A673 (cell line): ENCODE results near the gene MRPL38. TPM values are rescaled to one million over a fixed set of nuclear protein-coding genes. Genes with fewer than 3 reads are reported as not detected.

ENCODE experiments used
- BruUV-seq: library from RNA; stranded (reverse); fragments of 400-500 nt; replicated peaks from 2 replicates; lab custom pipeline; 2021; lab: Mats Ljungman, UMichigan
- CTCF ChIA-PET: fragments of 300-600 bp; sonication (Branson Sonifier 250); formaldehyde crosslinking; loops from one replicate; lab custom pipeline; 2022; ENCODE audit warnings: antibody characterized with exemption; lab: Charles Lee
- POLR2A ChIA-PET: fragments of 300-600 bp; sonication (Branson Sonifier 250); formaldehyde crosslinking; loops from one replicate; lab custom pipeline; 2022; ENCODE audit warnings: antibody characterized with exemption; ENCODE audit not compliant: low non-redundant PET; lab: Charles Lee
- DNase-seq: peaks from one replicate; pipeline ENCODE4 v3.0.0-alpha.2; 2015; ENCODE audit warnings: low spot score
- H3K27ac ChIP-seq: fragments of 200-600 bp; sonication (generic); 2 replicates; pipeline ENCODE4 v1.5.1; 2016; ENCODE audit warnings: mixed run types, low read depth, mild to moderate bottlenecking, mixed read lengths, antibody characterized with exemption, low read length; ENCODE audit not compliant: poor library complexity, severe bottlenecking
- H3K27me3 ChIP-seq: fragments of 200-600 bp; sonication (generic); replicated peaks from 2 replicates; pipeline ENCODE4 v1.6.1; 2017; ENCODE audit warnings: mixed run types, low read depth, mild to moderate bottlenecking, mixed read lengths, antibody characterized with exemption, low read length; ENCODE audit not compliant: insufficient read depth, poor library complexity
- H3K36me3 ChIP-seq: fragments of 200-600 bp; sonication (generic); 2 replicates; pipeline ENCODE4 v1.6.1; 2016; ENCODE audit warnings: mixed run types, mild to moderate bottlenecking, mixed read lengths, antibody characterized with exemption, low read length; ENCODE audit not compliant: insufficient read depth, poor library complexity, severe bottlenecking
- H3K4me1 ChIP-seq: fragments of 200-600 bp; sonication (generic); 2 replicates; pipeline ENCODE4 v1.6.1; 2017; ENCODE audit warnings: mixed run types, mild to moderate bottlenecking, mixed read lengths, antibody characterized with exemption, low read length; ENCODE audit not compliant: insufficient read depth, poor library complexity, severe bottlenecking
- H3K4me3 ChIP-seq: fragments of 200-600 bp; sonication (generic); 2 replicates; pipeline ENCODE4 v1.5.1; 2016; ENCODE audit warnings: low read depth, mixed run types, mild to moderate bottlenecking, mixed read lengths, low read length; ENCODE audit not compliant: poor library complexity, severe bottlenecking
- H3K9me3 ChIP-seq: fragments of 200-600 bp; sonication (generic); 2 replicates; pipeline ENCODE4 v1.6.1; 2016; ENCODE audit warnings: mixed run types, low read depth, mild to moderate bottlenecking, mixed read lengths, antibody characterized with exemption, low read length; ENCODE audit not compliant: poor library complexity, severe bottlenecking
- EZH2 ChIP-seq: fragments of 200-600 bp; sonication (generic); IDR thresholded peaks from 2 replicates; pipeline ENCODE4 v1.6.1; 2017; ENCODE audit warnings: borderline replicate concordance, low read depth, mild to moderate bottlenecking, mixed read lengths, antibody characterized with exemption, low read length; ENCODE audit not compliant: poor library complexity, severe bottlenecking
- intact Hi-C: fragments of 100-400 bp; cut with micrococcal nuclease; formaldehyde crosslinking; loops from one replicate; pipeline ENCODE4 v1.10.0; 2022; ENCODE audit not compliant: unreplicated experiment
- total RNA-seq: library from RNA; stranded (reverse); gene quantifications from 2 replicates; pipeline ENCODE4 v1.2.3, GENCODE V29; 2021
- TF ChIP-seq, protein P1 (sequence below): fragments of 300-800, 200-600 bp; sonication (generic); conservative IDR thresholded peaks from 2 replicates; pipeline ENCODE4 v1.5.1; 2017; ENCODE audit warnings: low read depth, mild to moderate bottlenecking, antibody characterized with exemption, low read length, moderate library complexity, mixed read lengths

Gene MRPL38
- total RNA-seq, 1 experiment from 2014 or later: 167 TPM

DNA sequence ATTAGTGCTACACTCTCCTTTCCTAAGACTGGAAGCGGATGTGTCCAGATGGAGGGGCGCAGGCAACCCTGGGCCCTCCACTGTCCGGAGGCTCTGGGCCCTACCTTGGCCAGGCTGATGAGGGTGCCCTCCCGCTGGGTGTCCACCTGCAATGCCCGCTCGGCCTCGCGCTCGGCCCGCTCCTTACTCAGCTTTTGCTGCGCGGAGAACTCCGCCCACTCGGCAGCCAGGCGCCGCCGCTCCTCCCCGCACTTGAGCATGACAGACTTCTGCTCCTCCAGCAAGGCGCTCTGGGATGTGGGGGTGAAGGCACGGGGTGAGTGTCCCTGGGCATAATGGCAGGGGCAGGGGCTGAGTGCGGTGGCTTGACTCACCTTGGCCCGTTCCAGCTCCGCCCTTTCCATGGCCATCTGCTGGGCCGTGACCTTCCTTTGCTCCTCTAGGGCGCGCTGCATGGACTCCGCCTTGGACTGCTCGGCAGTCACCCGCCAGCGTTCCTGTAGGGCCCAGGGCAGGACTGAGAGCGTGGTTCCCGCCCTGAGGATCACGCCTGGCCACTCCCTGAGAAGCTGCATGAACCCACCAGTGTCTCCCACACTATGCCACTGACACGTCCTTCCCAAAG is 10.1 kb upstream of the MRPL38 start:
- Histone ChIP-seq H3K4me1 (no peaks in the 10 kb centered on the region), H3K36me3 (peaks cover 13% of the 10 kb centered on the region), H3K9me3 (no peaks in the 10 kb centered on the region), H3K27me3 (no peaks in the 10 kb centered on the region), H3K27ac (no peak overlapping the region), H3K4me3 (no peak overlapping the region)
- no peak for DNase-seq
- POLR2A ChIA-PET: no interaction called here
- BruUV-seq: no TSS peak
- TF ChIP-seq EZH2: no peak
- TF ChIP-seq, protein P1, sequence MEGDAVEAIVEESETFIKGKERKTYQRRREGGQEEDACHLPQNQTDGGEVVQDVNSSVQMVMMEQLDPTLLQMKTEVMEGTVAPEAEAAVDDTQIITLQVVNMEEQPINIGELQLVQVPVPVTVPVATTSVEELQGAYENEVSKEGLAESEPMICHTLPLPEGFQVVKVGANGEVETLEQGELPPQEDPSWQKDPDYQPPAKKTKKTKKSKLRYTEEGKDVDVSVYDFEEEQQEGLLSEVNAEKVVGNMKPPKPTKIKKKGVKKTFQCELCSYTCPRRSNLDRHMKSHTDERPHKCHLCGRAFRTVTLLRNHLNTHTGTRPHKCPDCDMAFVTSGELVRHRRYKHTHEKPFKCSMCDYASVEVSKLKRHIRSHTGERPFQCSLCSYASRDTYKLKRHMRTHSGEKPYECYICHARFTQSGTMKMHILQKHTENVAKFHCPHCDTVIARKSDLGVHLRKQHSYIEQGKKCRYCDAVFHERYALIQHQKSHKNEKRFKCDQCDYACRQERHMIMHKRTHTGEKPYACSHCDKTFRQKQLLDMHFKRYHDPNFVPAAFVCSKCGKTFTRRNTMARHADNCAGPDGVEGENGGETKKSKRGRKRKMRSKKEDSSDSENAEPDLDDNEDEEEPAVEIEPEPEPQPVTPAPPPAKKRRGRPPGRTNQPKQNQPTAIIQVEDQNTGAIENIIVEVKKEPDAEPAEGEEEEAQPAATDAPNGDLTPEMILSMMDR: no peak
- CTCF ChIA-PET: no interaction called here
- intact Hi-C loops: no loop called here

DNA sequence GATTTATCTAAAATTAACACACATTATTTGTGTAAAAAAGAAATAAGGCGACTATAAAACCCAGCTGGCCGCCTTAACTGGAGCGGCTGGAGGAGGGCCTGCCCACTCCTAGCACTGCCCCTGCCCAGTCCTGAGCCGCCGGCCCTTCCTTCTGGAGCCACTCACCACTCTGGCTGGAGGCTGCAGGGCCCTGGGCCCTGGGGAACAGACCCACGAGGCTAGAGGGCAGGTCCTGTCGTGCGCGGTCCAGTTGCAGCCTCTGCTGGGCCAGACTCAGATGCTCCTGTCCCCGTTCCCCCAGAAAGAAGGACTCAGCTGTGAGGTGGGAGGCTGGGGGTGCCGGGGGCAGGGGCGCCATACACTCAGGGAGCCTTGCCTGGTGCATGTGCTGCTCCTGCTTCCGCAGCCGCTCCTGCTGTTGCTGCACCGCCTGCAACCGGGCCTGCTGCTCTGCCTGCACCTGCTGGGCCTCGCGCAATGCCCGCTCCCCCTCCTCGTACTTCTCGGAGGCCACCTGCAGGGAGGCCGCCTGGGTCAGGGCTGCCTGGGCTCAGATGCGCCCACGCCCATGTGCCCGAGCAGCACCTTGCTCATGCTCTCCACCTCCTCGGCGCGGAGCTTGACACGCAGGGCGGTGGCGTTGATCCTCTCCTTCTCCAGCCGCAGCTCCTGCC is 9.0 kb upstream of the MRPL38 start:
- BruUV-seq: no TSS peak

DNA sequence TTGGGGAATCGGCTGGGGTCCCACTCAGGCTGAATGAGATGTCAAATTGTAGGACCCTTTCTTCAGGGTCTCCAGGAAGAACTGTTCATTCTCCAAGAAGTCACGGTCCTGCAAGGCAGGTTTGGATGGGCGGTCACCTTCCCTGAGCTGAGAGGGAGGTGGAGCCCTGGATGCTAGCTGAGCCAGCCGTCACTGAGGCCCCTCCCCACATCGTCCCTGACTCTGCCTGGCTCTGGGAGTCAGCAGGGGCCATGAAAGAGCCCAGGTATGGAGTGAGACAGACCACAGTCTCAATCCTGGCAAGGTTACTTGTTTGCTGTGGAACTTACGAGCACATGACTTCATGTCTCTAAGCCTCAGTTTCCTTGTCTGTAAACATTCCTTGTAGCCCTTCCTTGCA is 6.0 kb upstream of the MRPL38 start:
- Histone ChIP-seq H3K9me3 (no peaks in the 10 kb centered on the region), H3K4me3 (no peak overlapping the region), H3K27me3 (no peaks in the 10 kb centered on the region), H3K27ac (no peak overlapping the region), H3K4me1 (no peaks in the 10 kb centered on the region), H3K36me3 (peaks cover 12% of the 10 kb centered on the region)
- POLR2A ChIA-PET: no interaction called here
- no peak for DNase-seq
- intact Hi-C loops: no loop called here
- no peak for TF ChIP-seq EZH2
- TF ChIP-seq, protein P1: no peak
- no TSS peak for BruUV-seq
- CTCF ChIA-PET: no interaction called here

More for the DNA sequence above, 9.0 kb upstream of the MRPL38 start:
- Histone ChIP-seq H3K4me1 (no peaks in the 10 kb centered on the region), H3K4me3 (no peak overlapping the region), H3K36me3 (peaks cover 12% of the 10 kb centered on the region), H3K27me3 (no peaks in the 10 kb centered on the region), H3K27ac (no peak overlapping the region), H3K9me3 (no peaks in the 10 kb centered on the region)
- DNase-seq: no peak
- ChIA-PET CTCF (no interaction called here), POLR2A (no interaction called here)
- intact Hi-C loops: no loop called here
- TF ChIP-seq, protein P1: no peak
- TF ChIP-seq EZH2: no peak
